Stromal cell of bone marrow (primary cell): Measurements from ENCODE around the gene TRAPPC12.
"Not testable (repeated sequence)": the region's sequence is repeated elsewhere in the genome, so short reads cannot be mapped to it uniquely, and the experiment has no call there.

Experiments used
- DNase-seq: peaks from one replicate; pipeline ENCODE4 v3.0.0-alpha.2; 2012; ENCODE audit warnings: low read depth

The TRAPPC12 gene

GRCh38 chr2:3513026-3513810 is 133.7 kb downstream of the TRAPPC12 start:
- no peak for DNase-seq

GRCh38 chr2:3515438-3515837 is 135.9 kb downstream of the TRAPPC12 start:
- not testable (repeated sequence) for DNase-seq

- DNase-seq = no peak
These were observed 137.3 kb downstream of the TRAPPC12 start for GRCh38 chr2:3516831-3517230.

- DNase-seq = no peak
These were observed 138.5 kb downstream of the TRAPPC12 start for GRCh38 chr2:3517948-3518495.

GRCh38 chr2:3518496-3519254 is 139.2 kb downstream of the TRAPPC12 start:
- peak; percentile 91 for DNase-seq

GRCh38 chr2:3519255-3520205 is 140.0 kb downstream of the TRAPPC12 start, which contains the start of gene ADI1:
Gene ADI1 (minus strand): TSS chr2:3519531. CDS start chr2:3519487, 44 bp downstream.
- DNase-seq = peak; percentile 55

GRCh38 chr2:3520591-3520990 is 141.1 kb downstream of the TRAPPC12 start:
- DNase-seq = no peak

GRCh38 chr2:3522961-3523421 is 143.5 kb downstream of the TRAPPC12 start:
- DNase-seq = no peak

GRCh38 chr2:3523551-3524041 is 144.1 kb downstream of the TRAPPC12 start:
- DNase-seq = no peak

GRCh38 chr2:3526871-3527270 is 147.4 kb downstream of the TRAPPC12 start:
- no peak for DNase-seq

- no peak for DNase-seq
These were observed 148.6 kb downstream of the TRAPPC12 start for GRCh38 chr2:3527886-3528785.
